Ammon's horn (tissue), 1 donor: ENCODE measurements around the gene MBNL2.
A peak's percentile ranks its signal among the peaks of the same experiment; 100 is the strongest.

ENCODE experiments used
- DNase-seq: peaks from one replicate; pipeline ENCODE4 v3.0.0-alpha.2; 2016; ENCODE audit warnings: low spot score

The MBNL2 gene

DNA sequence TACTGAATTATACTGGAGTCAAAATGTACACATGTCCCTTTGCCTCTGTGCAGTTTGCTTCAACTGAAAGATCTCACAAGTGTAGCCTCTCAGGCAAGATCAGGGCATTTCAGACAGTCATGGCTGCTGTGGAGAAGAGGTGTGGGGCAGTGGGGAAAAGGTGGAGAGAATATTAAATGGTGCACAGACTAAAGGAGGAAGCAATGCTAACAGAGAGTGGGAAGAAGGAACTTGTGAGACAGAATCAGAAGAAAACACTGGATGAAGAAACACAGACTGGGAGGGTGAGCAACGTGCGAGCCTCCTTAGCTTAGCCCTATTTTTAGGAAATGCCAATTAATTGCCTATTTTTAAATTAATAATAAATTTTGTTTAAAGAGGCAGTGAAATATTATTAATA is 162.2 kb downstream of the MBNL2 start:
- no peak for DNase-seq

DNA sequence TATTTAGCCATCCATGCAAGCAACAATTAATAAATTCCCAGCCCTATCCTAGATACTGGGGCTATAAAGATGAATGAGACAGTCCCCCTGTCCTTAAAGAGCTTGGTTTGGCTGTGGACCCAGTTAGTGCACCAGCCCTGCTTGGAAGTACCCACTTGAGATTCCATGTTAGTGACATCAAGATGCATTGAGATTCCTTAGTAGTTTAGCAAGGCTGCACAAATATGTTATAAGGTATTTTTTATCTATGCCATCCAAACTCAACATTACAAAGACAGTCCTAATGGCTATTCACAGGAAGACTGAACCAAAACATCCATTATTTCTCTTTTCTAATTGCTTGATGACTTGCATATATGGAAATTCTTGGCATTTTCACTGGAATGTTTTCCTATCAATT is 163.0 kb downstream of the MBNL2 start:
- no peak for DNase-seq

DNA sequence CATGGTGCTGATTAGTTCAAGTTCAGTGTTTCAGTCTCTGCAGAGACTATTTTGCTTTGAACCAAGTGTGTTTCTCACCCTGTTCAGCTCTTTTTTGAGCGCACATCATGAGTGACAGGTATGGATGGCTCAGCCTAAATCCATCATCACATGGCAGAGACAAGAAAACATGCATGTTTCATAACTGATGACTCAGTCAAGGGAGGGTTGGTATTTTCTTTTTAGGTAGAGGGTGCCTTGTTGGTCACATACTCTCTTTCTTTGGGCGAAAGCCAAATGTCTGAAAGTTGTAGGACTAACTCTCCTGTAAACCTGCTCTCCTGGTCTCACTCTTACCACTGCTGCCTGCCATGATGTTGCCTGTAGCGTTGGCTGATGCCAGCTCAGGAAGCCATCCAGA is 163.7 kb downstream of the MBNL2 start:
- no peak for DNase-seq

DNA sequence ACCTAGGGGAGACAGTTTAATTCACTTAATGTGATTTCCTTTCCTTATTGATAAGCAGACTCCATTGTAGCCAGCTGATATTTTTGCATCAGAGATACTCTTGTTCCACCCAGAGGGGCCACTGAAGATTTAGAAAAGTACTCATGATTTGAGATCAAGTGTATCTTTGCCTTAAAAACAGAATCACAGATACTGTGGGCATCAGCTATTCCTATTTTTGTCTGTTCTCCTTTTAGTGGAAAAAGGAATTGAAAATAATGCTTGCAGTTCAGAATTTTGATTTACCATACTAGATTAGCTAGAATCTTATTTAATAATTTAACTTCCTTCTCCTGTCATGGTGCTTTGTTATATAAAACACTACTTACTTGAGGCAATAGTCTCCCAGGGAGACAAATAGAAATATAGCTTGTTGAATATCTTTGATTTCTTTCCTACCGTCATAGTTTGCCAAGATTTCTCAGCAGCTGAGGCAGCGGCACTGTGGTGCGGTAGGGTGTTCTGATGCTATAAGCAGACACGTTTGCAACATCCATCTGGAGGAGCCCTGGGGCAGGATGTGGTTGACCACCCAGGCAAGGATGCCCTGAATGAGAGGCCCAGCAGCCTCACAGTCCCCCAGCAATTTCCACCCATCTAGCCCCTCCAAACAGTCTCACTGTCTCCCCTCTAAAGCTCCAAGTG is 164.8 kb downstream of the MBNL2 start:
- peak; percentile 73 for DNase-seq

DNA sequence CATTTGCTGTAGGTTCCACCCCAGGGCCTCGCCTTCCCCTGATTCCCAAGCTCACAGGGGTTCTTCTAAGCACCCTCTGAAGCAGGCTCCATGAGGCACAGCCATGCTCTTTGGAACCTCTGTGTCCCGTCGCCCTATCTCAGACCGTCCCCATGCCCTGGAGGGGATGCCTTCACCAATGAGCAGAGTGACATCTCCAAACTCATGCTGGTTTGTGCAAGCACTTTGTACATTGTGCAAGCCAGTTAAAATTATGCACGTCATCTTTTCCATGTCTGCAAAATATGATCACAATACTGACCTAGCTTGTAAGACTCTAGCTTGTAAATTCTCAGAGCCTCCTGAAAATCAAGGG is 165.3 kb downstream of the MBNL2 start:
- no peak for DNase-seq

DNA sequence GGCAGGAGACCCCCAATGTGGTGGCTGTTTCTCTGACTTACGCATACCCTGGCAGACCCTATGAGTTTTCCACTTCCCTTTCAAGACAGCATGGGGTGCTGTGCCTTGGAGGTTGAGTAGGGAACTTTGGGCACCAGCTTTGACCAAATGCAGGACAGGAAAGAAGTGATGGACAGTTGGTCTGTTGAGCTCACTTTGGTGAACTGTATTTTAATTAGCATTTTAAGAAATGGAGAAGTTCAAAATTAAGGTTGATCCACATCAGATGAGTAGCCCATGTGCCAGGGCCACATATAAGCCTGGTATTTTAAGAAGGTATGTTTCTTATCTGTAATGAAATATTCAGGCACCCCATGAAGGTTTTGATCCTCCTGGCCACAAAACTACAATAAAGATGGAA is 165.8 kb downstream of the MBNL2 start:
- peak; percentile 42 for DNase-seq

DNA sequence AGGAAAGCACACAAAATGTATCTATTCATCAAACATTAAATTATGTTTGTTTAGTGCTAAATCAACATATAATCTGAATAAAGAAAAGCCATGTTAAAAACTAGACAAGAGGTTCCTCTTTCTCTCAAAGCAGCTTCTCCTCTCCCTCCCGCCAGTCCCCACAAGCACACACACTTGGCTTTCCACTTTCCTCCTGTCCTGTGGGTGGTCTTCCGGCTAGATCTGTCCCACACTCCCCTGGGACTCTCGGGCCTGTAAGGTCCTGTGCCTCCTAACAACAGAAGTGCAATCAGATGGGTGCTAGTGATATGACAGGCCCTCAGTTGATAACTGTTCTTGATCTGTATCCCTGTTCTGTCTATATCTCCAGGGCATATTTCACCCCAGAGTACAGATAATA is 166.2 kb downstream of the MBNL2 start:
- DNase-seq: peak; percentile 51

DNA sequence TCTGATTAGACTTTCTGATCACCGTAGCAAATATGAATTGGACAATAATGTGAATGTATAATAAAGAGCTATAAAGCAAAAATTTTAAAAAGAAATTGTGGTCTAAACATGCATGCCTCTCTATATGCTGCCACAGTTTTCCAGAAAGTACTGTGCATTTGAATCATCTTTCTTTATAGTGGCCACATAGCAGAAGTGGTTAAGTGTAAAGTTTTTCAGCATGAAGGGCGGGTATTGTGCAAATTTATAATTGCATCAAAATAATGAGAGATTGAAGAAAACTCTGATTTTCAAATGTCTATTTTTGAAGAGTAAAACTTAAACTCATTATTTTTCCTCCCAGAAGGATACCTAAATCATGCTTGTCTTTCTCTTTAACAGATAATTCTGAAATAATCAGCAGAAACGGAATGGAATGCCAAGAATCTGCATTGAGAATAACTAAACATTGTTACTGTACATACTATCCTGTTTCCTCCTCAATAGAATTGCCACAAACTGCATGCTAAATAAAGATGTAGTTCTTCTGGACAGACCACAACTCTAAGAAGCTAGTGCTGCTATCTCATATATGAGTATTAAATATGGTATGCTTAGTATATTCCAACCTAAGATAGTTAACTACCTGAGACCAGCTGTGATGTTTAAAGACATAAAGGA is 168.9 kb downstream of the MBNL2 start:
- DNase-seq: no peak

DNA sequence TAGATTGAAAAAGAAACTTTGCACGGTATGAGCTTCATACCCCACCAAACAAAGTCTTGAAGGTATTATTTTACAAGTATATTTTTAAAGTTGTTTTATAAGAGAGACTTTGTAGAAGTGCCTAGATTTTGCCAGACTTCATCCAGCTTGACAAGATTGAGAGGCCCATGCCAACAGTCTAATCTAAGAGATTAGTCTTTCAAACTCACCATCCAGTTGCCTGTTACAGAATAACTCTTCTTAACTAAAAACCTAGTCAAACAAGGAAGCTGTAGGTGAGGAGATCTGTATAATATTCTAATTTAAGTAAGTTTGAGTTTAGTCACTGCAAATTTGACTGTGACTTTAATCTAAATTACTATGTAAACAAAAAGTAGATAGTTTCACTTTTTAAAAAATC is 169.9 kb downstream of the MBNL2 start:
- no peak for DNase-seq

DNA sequence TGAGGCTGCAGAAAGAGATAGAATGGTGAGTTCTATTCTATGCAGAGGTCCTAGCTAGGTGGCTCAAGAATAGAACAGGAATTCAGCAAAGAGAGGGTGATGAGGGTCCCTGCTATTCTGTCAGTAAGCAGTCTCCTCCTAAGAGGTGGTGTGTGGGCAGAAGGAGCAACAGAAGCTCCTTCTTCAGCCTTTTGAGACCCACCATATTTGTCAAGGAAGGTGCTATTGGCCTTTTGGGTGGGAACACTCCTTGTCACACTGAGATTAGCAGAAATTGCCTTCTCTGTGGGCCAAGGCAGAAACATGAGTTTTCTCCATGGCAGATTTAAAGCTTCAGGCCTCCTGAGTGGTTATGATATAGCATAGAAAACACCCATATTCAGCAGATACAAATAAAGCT is 172.4 kb downstream of the MBNL2 start:
- DNase-seq: no peak

DNA sequence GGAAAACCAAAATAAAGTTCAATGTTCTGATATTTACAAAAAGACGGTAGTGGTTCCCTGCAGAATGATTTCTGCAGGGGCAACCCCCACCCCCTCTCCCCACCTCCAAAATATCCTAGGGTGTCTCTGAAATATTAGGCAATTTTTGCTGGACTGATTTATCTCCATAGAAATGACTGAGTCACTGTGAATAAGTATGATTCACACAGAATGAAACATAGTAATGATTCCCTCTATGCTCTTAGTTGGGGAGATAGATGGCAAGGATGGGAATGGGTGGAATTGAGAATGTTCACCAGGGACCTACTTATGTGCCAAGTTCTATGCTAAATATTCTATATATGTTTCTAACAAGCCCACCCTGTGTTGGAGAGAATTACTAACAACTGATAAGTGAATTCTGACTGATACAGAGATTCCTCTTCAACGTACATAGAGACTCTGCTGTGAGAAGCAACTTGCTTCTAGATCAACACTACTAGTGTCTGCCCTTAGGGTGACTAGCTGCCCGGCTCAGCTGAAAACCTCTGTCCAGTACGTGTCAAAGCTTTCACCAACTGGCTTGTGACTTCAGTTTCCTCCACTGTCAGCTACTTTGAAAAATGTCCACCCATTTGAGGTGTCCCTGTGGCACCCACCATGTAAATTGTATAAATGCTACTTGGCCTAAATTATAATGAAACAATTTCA is 173.5 kb downstream of the MBNL2 start:
- DNase-seq: no peak

DNA sequence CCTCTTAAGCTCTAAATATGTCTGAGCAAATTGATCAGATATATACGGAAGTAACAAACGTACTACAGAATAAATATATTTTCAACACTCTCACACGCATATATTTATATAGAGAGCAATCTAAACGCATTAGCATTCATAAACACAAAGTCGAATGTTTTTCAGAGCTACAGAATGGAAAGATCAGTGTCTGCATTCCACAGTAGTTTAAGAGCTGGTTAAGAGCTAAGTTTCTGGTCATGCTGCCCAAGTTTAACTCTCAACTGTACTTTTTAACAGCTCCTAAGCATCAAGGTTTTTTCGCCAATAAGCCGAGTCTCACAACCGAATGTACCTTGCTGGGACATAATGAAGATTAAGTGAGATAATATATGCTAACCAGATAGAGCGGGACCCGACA is 175.1 kb downstream of the MBNL2 start:
- DNase-seq: no peak

DNA sequence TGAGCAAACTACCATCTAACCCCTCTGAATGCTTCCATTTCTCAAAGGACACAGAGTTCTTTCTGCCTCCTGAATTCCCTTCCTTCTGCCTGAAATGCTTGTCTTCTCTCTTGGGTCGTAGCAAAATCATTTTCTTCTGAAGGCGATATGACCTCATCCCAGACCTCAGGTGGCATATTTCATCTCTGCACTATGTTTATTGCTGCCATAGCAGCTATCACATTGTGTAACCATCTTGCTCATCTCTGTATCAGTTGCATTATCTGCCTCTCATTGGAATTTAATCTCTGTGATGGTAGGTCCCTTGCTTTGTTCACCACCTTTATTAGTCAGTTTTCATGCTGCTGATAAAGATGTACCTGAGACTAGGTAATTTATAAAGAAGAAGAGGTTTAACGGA is 179.3 kb downstream of the MBNL2 start:
- DNase-seq: no peak

DNA sequence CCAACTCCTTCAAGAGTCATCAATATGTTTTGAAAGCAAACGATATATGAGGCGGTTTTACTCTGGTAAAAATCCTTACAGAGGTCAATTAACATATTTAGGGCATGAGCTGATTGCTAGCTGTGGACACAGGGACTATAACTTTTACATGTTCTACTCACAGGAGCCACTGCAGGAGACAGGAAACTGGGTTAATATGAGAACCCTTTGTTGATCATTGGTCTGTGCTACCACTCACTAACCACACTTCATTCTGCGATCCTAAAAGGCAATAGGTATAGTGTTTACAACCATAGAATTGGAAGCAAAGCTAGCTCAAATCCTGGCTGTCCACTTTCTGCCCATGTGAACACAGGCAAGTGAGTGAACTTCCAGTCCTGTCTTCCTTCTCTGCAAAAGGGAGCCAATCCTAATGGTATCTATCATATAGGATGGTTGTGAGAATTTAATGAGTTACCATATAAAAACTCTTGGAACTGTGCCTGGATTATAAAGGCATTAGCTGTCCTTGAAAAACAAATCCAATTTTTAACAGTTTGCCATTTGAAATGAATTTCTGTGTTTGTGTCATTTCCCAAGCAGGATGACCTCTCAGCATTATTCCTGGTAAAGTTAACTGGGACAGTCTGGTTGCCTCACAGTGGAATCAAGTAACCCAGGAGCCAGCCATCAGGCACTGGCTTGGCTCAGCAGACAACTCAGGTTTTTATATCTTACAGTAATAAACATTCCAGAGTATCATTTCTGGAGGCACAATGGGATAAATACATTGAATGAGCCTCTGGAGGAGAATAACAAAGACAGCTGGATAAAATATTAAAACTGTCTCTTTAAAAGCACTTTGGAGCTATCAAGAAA is 182.0 kb downstream of the MBNL2 start:
- DNase-seq: no peak

DNA sequence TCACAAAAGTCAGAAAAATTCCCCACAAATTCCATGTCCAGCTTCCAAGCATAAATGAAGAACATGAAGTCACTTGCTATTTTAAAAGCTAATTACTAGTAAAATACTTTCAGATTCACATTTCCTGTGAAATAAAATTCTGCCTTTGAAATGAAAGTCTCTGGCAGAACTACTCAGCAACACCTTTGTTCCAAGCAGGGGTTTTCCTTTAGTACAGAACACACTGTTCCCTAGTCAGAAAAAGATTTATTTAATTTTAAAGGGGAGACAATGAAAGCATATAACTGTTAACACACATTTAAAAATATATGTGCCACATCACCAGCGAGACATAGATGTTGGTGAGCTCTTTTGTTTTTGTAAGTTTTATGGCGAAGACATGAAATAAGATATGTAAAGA is 185.4 kb downstream of the MBNL2 start:
- no peak for DNase-seq

DNA sequence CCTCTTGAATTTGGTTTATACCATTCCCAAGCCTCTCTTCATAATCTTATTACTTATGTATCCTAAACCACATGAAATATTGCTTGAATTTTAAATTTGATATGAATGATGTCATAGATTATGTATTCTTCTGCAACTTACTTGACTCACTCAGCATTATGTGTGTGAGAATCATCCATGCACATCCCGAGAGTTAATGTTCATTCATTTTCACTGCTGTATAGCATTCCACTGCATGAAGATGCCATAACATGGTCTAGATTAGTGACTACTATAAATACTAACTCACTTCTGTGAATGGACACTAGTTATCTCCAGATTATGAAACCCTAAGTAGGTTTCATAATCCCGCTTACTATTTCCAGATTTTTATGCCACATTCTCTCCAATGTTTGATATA is 186.8 kb downstream of the MBNL2 start:
- DNase-seq: no peak

DNA sequence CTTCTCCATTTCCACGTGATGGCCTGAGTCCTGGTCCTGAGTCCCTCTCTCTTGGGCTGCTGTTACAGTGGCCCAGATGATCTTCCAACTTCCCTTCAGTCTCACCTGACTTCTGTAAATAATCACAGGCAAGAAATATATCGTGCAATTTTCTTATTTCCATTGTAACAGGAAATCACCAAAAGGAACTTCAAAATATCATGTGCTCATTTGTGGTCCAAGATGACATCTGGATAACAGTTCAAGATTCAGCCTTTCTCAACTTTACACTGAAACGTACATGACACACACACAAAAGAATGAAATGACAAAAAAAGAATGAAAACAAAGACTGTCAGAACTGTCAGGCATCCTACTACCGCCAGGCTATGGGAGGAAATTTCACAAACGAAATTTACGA is 189.9 kb downstream of the MBNL2 start:
- DNase-seq: no peak

DNA sequence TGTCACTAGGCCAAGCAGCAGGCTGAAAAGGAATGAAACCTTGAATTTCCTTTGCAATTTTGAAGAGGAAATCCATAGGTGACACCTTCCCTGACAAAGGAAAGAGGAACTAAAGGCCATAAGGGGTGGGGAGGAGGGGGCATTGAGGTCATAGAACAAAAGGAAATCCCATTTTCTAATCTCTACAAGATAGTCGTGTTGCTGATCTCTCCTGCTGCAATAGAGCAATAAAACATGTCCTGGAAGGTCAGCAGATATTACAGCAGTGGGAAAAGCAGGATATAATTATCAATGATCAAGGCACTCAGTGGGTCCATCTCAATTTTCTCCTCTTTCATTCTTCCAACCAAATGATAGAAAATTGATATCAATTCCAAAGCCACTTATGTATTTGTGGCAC is 191.6 kb downstream of the MBNL2 start:
- DNase-seq: no peak

DNA sequence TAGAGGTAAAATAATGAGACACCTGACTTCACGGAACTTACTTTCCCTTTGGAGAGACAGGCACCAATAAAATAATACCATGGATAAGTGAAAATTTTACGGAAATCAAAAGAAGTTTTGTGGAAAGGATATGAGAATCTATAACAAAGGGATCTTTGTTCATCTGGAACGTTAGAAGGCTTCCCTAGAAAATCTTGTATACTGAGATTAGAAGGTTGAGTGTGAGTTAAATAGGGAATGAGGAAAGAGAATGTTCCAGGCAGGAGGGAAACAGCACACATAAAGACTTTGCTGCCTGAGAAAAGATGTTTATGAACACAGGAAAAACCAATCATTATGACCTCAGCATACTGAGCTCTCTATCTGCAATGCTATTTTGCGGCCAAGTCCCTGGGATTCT is 192.3 kb downstream of the MBNL2 start:
- no peak for DNase-seq

DNA sequence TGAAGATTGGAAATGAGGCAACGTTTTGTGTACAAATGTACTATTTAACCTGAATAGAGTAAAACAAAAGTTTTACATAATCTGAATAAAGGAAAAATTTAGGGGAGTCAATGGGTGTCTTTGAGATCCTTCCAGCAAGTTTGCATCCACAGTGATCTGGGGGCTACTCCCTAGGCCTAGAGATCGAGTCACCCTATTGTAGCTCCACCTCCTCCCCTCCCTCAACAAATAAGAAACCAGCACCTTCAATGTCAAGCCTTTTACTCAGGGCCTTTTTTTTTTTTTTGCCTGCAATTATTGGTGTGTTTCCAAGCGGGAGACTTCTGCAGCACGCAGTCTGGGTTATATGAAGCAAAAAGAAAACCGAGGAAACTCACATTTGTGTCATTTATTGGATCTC is 195.6 kb downstream of the MBNL2 start:
- DNase-seq: no peak

DNA sequence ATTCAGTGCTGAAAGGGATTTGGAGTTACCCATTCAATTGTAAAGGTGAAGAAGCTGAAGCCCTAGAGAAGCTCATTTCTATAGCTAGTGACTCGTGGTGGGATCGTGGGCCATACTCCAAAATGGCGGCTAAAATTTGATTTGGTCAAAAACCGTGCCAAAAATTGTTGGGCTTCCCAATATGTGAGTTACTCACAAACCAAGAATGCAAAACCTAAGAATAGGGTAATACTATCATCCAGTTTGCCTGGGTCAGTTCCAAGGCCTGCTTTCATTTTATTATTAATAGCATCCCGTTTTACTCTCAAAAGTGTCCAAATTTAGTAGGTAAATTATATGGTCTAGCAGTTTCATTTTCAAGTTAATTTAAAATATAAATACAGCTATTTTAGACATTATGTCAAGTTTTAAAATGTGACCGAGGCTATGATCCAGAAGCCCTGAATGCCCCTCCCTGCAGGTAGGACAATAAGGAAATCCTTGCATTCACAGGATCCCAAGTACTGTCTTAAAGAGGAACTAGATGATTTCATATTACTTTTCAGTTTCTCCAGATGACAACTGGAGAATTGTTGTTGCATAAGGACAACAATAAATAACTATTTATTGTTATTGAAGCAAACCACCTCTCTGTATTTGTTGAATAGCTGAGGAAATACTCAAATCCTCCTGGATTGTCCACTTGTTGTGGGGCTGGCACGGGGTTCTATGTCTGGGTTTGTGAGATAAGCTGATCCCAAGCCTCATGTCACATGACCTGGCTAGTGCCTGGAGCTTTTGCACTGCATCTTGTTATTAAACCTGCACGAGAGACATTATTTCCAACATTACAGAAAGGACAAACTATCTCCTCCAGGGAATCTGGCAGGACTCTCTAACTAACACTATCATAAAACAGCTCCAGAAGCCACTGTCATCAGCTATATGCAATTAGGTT is 200.3 kb downstream of the MBNL2 start:
- DNase-seq: no peak
